Upper lobe of left lung (tissue), 4 donors: ENCODE measurements around the gene GAA.

ENCODE experiments used
- CTCF ChIP-seq, 6 experiments: fragments of 450-650 bp in 4 of 6; fragments of 200-600 bp in 2 of 6; sonication (generic) in 2 of 6; IDR thresholded peaks; one replicate each; pipeline ENCODE4 v1.5.1; 2016 to 2019; ENCODE audit warnings: antibody characterized with exemption in 6 of 6
- POLR2A ChIP-seq, 4 donors: fragments of 450-650 bp; IDR thresholded peaks; one replicate each; pipeline ENCODE4 v1.5.1; 2016 to 2017; ENCODE audit warnings: antibody characterized with exemption in 4 of 4, mild to moderate bottlenecking in 2 of 4
- POLR2AphosphoS5 ChIP-seq, 2 donors: sonication (generic); formaldehyde crosslinking; IDR thresholded peaks; one replicate each; pipeline ENCODE4 v1.5.1; 2017; ENCODE audit warnings: antibody characterized with exemption in 2 of 2

GRCh38 chr17:80130992-80131391 lies 29.6 kb downstream of the GAA start:
- TF ChIP-seq POLR2A (IDR thresholded peaks at IDR 0.05), result no peak
- no peak for TF ChIP-seq CTCF (IDR thresholded peaks at IDR 0.05)
- TF ChIP-seq POLR2AphosphoS5 (IDR thresholded peaks at IDR 0.05), result no peak
